ENCODE data around the gene ADCY1. TPM values are rescaled to one million over a fixed set of nuclear protein-coding genes. Genes with fewer than 3 reads are reported as not detected.

Gene ADCY1
- polyA plus RNA-seq, 1 donor, result 1.4 TPM

DNA sequence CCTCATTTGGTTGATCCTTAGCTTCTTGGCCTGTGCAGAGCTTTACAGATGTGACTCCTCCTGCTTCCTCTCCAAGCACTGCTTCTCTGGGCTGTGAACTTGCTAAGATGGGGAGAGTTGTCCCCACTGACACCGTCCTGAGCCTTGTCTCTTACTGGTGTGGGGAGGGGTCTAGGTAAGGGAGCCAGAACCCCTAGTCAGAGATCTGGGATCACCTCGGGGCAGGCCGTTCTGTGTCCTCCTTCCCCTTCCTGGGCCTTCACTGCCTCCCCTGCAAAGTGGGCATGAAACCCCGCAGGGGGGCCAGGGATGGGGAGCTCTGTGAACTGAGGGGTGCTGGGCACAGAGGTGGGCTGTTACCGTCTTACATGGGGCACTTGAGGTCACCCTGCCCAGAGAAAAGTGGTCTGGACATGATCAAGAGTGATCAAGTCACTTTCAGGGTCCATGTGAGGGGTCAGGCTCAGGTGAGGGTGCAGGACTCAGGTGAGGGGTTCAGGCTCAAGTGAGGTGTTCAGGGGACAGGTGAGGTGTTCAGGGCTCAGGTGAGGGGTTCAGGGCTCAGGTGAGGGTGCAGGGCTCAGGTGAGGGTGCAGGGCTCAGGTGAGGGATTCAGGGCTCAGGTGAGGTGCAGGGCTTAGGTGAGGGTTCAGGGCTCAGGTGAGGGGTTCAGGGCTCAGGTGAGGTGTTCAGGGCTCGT, 86.2 kb downstream of the ADCY1 start:
- no CpG with 5 or more reads among the region's 6 CpGs for WGBS (ENCODE audit: insufficient coverage, low lambda C conversion rate)
- no peak for DNase-seq

DNA sequence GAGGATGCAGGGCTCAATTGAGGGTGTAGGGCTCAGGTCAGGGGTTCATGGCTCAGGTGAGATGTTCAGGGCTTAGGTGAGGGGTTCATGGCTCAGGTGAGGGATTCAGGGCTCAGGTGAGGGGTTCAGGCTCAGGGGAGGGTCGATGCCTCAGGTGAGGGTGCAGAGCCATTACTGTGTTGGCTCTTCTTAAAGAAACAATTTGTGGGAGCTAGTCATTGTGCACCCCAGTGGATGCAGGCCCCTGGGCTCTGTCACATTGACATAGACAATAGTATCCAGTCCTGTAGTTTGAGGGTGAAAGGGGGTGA, 86.7 kb downstream of the ADCY1 start:
- H3K27ac ChIP-seq (ENCODE audit: low read length), result no peak overlapping the region
- no peaks in the 10 kb centered on the region for H3K27me3 ChIP-seq (ENCODE audit: control insufficient read depth, insufficient read depth, low read length)
- H3K9me3 ChIP-seq (ENCODE audit: control insufficient read depth, low read depth, low read length), result no peaks in the 10 kb centered on the region
- H3K4me1 ChIP-seq (ENCODE audit: control insufficient read depth, insufficient read depth, low read length), result no peaks in the 10 kb centered on the region
- no peaks in the 10 kb centered on the region for H3K36me3 ChIP-seq (ENCODE audit: control insufficient read depth, insufficient read depth, low read length)
- DNase-seq, result no peak
- WGBS (ENCODE audit: insufficient coverage, low lambda C conversion rate), result no CpG with 5 or more reads among the region's 1 CpG
- H3K4me3 ChIP-seq (ENCODE audit: low read length), result no peak overlapping the region

More for the DNA sequence above, 86.2 kb downstream of the ADCY1 start:
- Histone ChIP-seq H3K4me3 (ENCODE audit: low read length) (no peak overlapping the region), H3K36me3 (ENCODE audit: control insufficient read depth, insufficient read depth, low read length) (no peaks in the 10 kb centered on the region), H3K9me3 (ENCODE audit: control insufficient read depth, low read depth, low read length) (no peaks in the 10 kb centered on the region), H3K27ac (ENCODE audit: low read length) (no peak overlapping the region), H3K27me3 (ENCODE audit: control insufficient read depth, insufficient read depth, low read length) (no peaks in the 10 kb centered on the region), H3K4me1 (ENCODE audit: control insufficient read depth, insufficient read depth, low read length) (no peaks in the 10 kb centered on the region)

DNA sequence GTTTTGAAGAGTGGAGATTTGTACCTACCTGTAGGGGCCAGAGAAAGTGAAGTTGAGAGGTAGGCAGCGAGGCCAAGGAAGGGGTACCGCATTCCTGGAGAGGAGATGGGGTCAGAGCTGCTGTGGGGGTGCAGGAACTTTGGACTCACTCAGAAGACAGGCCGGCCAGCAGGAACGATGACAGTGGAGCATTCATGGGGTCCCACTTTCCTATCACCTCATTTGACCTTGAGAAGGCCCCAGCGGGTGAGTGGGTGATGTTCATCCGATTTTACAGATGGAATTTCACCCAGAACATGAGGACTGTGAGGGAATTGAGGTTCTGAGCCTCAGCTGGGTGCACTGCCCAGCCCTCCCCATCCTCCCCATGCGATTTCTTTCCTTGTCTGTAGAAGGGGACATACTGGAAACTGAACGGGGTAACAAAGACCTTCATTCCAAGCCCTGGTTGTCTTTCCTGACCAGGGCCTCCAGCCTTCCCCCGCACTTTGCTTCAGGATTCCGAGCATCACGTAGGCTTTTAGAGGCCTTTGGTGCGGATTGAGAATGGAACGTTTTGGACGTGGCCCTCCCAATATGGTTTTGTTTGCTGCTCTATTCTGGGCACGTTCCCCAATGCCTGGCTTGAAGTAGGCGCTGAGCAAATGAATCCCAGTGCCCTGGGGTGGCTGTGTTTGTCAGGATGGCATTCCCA, 87.3 kb downstream of the ADCY1 start:
- DNase-seq, result no peak
- Histone ChIP-seq H3K27me3 (ENCODE audit: control insufficient read depth, insufficient read depth, low read length) (no peaks in the 10 kb centered on the region), H3K9me3 (ENCODE audit: control insufficient read depth, low read depth, low read length) (no peaks in the 10 kb centered on the region), H3K27ac (ENCODE audit: low read length) (no peak overlapping the region), H3K36me3 (ENCODE audit: control insufficient read depth, insufficient read depth, low read length) (no peaks in the 10 kb centered on the region), H3K4me1 (ENCODE audit: control insufficient read depth, insufficient read depth, low read length) (no peaks in the 10 kb centered on the region), H3K4me3 (ENCODE audit: low read length) (no peak overlapping the region)
- 100% methylated on average over 1 of the region's 16 CpGs for WGBS (ENCODE audit: insufficient coverage, low lambda C conversion rate)

DNA sequence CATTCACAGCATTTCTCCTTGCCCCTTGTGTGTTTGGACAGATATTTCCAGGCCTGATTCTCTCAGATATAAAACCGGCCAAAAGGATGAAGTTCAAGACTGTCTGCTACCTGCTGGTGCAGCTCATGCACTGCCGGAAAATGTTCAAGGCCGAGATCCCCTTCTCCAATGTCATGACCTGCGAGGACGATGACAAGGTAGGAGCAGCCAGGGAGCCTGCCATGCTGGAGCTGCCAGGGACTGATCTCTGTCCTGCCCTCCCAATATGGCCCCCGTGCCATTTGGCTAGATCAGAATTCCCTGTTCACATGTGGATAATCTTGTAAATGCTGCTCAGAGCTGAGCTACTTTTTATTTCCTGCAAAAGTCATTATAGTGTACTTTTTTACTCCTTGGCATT, 87.8 kb downstream of the ADCY1 start:
- no peaks in the 10 kb centered on the region for H3K36me3 ChIP-seq (ENCODE audit: control insufficient read depth, insufficient read depth, low read length)
- WGBS (ENCODE audit: insufficient coverage, low lambda C conversion rate), result no CpG with 5 or more reads among the region's 6 CpGs
- H3K4me3 ChIP-seq (ENCODE audit: low read length), result no peak overlapping the region
- H3K27ac ChIP-seq (ENCODE audit: low read length), result no peak overlapping the region
- no peaks in the 10 kb centered on the region for H3K27me3 ChIP-seq (ENCODE audit: control insufficient read depth, insufficient read depth, low read length)
- DNase-seq, result no peak
- no peaks in the 10 kb centered on the region for H3K4me1 ChIP-seq (ENCODE audit: control insufficient read depth, insufficient read depth, low read length)
- no peaks in the 10 kb centered on the region for H3K9me3 ChIP-seq (ENCODE audit: control insufficient read depth, low read depth, low read length)

DNA sequence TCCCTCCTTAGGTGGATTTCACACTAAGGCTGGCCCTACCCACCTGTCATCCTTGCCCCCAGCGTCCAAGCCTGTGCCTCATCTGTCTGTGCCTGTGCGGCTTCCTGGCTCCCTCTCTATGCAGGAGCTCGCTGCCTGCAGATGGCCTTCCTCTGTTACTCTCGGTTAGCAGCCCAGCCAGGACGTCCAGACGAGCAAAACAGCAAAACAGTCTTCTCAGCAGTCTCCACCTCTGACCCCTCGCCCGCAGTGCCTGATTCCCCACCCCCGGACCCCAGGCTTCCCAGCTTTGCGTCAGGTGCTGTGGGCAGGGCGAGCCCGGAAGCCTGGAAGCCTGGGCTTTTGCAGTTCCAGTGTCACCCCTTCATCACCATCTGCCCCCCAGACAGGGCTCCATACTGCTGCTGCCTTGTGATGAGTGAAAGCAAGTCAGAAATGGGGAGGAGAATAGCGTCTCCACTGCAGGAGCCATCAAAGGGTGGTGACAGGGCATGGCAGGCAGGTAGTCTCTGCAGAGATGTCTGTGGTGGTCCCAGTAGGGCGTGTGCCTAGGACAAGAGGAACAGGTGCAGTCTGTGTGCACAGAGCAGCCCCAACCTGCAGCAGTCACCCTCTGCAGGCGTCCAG, 88.5 kb downstream of the ADCY1 start:
- Histone ChIP-seq H3K27me3 (ENCODE audit: control insufficient read depth, insufficient read depth, low read length) (no peaks in the 10 kb centered on the region), H3K36me3 (ENCODE audit: control insufficient read depth, insufficient read depth, low read length) (no peaks in the 10 kb centered on the region), H3K4me3 (ENCODE audit: low read length) (no peak overlapping the region), H3K27ac (ENCODE audit: low read length) (no peak overlapping the region), H3K9me3 (ENCODE audit: control insufficient read depth, low read depth, low read length) (no peaks in the 10 kb centered on the region), H3K4me1 (ENCODE audit: control insufficient read depth, insufficient read depth, low read length) (no peaks in the 10 kb centered on the region)
- DNase-seq, result no peak
- no CpG with 5 or more reads among the region's 15 CpGs for WGBS (ENCODE audit: insufficient coverage, low lambda C conversion rate)

DNA sequence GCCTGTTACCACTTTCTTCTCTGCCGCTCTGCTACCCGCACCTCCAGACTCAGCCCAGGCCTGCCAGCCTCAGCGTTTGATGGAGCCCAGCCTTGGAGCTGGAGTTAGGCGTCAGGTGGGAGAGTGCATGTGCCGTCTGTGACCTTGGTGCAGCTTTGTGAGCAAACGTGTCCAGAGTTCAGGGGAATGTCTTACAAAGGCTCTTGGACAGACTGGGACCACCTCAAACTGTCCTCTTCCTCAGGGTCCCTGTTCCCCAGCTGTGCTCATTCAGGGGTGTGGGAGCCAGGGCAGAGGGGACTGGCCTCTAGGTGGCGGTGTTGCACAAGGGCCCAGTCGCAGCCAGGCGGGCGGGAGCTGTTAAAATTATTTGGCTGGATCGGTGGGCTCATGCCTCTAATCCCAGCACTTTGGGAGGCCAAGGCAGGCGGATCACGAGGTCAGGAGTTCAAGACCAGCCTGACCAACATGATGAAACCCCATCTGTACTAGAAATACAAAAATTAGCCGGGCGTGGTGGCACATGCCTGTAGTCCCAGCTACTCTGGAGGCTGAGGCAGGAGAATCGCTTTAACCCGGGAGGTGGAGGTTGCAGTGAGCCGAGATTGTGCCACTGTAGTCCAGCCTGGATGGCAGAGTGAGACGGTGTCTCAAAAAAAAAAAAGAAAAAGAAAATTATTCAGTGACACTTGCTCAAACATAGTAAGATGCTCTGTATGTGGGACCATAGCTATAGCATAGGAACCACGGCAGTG, 89.2 kb downstream of the ADCY1 start:
- no peaks in the 10 kb centered on the region for H3K4me1 ChIP-seq (ENCODE audit: control insufficient read depth, insufficient read depth, low read length)
- H3K27ac ChIP-seq (ENCODE audit: low read length), result no peak overlapping the region
- 100% methylated on average over 1 of the region's 20 CpGs for WGBS (ENCODE audit: insufficient coverage, low lambda C conversion rate)
- H3K36me3 ChIP-seq (ENCODE audit: control insufficient read depth, insufficient read depth, low read length), result no peaks in the 10 kb centered on the region
- no peaks in the 10 kb centered on the region for H3K9me3 ChIP-seq (ENCODE audit: control insufficient read depth, low read depth, low read length)
- no peak for DNase-seq
- H3K4me3 ChIP-seq (ENCODE audit: low read length), result no peak overlapping the region
- no peaks in the 10 kb centered on the region for H3K27me3 ChIP-seq (ENCODE audit: control insufficient read depth, insufficient read depth, low read length)

DNA sequence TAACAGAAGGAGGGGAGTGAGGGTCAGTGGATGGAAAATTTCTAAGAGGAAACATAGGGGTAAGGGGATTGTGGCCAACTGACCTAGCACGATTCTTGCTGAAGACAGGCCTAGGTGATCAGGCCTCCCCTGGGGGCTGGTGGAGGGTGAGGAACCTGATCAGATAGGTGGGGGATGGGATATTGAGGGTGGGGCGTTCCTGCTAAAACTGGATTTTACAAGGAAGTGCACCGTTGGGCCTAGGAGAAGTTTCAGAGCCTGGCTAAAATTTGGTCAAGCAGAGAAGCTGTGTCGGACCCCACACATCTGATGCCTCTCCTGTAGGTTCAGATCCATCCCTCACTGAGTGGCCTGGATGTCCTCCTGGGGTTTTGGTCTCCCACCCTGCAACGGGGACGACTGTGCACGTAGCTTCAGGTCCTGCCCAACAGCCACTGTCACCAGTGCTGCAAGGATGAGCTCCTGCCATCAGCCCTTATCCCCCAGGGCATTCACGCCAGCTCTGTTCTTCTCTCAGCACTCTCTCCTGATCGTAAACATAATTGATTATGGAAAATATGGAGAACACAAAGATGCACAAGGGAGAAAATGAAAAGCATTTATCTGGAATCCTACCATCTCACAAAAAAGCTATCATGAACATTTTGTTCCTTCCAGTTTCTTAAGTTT, 89.9 kb downstream of the ADCY1 start:
- H3K4me3 ChIP-seq (ENCODE audit: low read length), result no peak overlapping the region
- no CpG with 5 or more reads among the region's 9 CpGs for WGBS (ENCODE audit: insufficient coverage, low lambda C conversion rate)
- H3K4me1 ChIP-seq (ENCODE audit: control insufficient read depth, insufficient read depth, low read length), result no peaks in the 10 kb centered on the region
- DNase-seq, result no peak
- H3K36me3 ChIP-seq (ENCODE audit: control insufficient read depth, insufficient read depth, low read length), result no peaks in the 10 kb centered on the region
- no peak overlapping the region for H3K27ac ChIP-seq (ENCODE audit: low read length)
- no peaks in the 10 kb centered on the region for H3K27me3 ChIP-seq (ENCODE audit: control insufficient read depth, insufficient read depth, low read length)
- H3K9me3 ChIP-seq (ENCODE audit: control insufficient read depth, low read depth, low read length), result no peaks in the 10 kb centered on the region

DNA sequence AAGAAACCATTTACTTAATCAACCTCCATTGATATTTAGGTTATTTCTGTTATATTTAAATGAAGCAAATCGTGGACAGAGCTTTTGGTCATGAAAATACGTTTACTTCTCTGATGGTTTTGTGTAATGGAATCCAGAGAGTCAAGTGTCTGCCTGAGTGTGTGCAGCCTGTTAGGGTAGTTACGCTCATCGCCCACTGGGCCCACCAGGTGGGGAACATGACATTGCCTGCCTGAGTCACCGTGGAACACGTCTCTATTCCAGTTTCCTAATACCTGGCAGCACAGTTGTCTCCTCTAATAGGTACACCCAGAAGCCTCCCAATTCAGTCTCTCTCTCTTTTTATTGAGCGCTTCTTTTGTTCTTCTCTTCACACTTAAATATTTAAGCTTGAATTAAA, 91.0 kb downstream of the ADCY1 start:
- Histone ChIP-seq H3K4me1 (ENCODE audit: control insufficient read depth, insufficient read depth, low read length) (no peaks in the 10 kb centered on the region), H3K4me3 (ENCODE audit: low read length) (no peak overlapping the region), H3K27ac (ENCODE audit: low read length) (no peak overlapping the region), H3K27me3 (ENCODE audit: control insufficient read depth, insufficient read depth, low read length) (no peaks in the 10 kb centered on the region), H3K36me3 (ENCODE audit: control insufficient read depth, insufficient read depth, low read length) (no peaks in the 10 kb centered on the region), H3K9me3 (ENCODE audit: control insufficient read depth, low read depth, low read length) (no peaks in the 10 kb centered on the region)
- WGBS (ENCODE audit: insufficient coverage, low lambda C conversion rate), result 100% methylated on average over 2 of the region's 7 CpGs
- no peak for DNase-seq

DNA sequence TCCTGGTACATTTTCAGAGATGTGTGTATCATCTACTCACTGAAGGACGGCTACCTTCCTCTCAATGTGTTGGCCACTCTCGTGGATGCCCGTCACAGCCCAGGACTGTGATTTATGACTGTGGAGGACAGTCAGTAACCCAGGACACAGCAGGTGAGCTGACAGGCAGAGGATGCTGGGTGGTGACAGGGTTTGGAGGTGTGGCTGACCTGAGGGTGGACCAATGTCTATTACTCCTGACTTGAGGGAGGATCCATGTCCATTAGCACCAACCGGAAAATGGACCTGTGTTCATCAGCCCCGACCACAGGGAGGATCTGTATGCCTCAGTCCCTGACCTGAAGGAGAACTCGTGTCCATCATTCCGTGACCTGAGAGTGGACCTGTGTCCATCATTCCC, 96.1 kb downstream of the ADCY1 start:
- no CpG with 5 or more reads among the region's 7 CpGs for WGBS (ENCODE audit: insufficient coverage, low lambda C conversion rate)
- DNase-seq, result no peak

DNA sequence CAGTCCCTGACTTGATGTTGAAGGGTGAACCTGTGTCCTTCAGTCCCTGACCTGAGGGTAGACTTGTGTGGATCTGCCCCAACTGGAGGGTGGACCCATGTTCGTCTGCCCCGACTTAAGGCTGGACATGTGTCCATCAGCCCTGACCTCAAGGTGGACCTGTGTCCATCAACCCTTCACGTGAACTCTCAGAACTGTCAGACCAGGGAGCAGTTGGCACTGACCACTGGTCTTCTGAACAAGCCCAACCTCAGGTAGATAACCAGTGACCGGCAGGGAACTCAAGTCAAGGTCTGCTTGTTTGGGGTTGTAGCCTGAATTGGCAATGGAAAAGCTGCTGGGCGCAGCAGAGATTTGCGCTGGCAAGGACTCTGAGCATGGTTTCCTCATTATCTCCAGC, 96.5 kb downstream of the ADCY1 start:
- no peak overlapping the region for H3K4me3 ChIP-seq (ENCODE audit: low read length)
- no peak overlapping the region for H3K27ac ChIP-seq (ENCODE audit: low read length)
- H3K27me3 ChIP-seq (ENCODE audit: control insufficient read depth, insufficient read depth, low read length), result no peaks in the 10 kb centered on the region
- H3K4me1 ChIP-seq (ENCODE audit: control insufficient read depth, insufficient read depth, low read length), result no peaks in the 10 kb centered on the region
- H3K9me3 ChIP-seq (ENCODE audit: control insufficient read depth, low read depth, low read length), result no peaks in the 10 kb centered on the region
- no peaks in the 10 kb centered on the region for H3K36me3 ChIP-seq (ENCODE audit: control insufficient read depth, insufficient read depth, low read length)
- DNase-seq, result no peak
- WGBS (ENCODE audit: insufficient coverage, low lambda C conversion rate), result no CpG with 5 or more reads among the region's 6 CpGs

More for the DNA sequence above, 96.1 kb downstream of the ADCY1 start:
- no peak overlapping the region for H3K4me3 ChIP-seq (ENCODE audit: low read length)
- no peak overlapping the region for H3K27ac ChIP-seq (ENCODE audit: low read length)
- H3K36me3 ChIP-seq (ENCODE audit: control insufficient read depth, insufficient read depth, low read length), result no peaks in the 10 kb centered on the region
- H3K9me3 ChIP-seq (ENCODE audit: control insufficient read depth, low read depth, low read length), result no peaks in the 10 kb centered on the region
- H3K4me1 ChIP-seq (ENCODE audit: control insufficient read depth, insufficient read depth, low read length), result no peaks in the 10 kb centered on the region
- no peaks in the 10 kb centered on the region for H3K27me3 ChIP-seq (ENCODE audit: control insufficient read depth, insufficient read depth, low read length)
